ENCODE data around the gene P4HA1. TPM values are rescaled to one million over a fixed set of nuclear protein-coding genes. Genes with fewer than 3 reads are reported as not detected.
A peak's percentile ranks its signal among the peaks of the same experiment; 100 is the strongest.

The P4HA1 gene
- total RNA-seq, 1 experiment from 2014 or later: 103 TPM

DNA sequence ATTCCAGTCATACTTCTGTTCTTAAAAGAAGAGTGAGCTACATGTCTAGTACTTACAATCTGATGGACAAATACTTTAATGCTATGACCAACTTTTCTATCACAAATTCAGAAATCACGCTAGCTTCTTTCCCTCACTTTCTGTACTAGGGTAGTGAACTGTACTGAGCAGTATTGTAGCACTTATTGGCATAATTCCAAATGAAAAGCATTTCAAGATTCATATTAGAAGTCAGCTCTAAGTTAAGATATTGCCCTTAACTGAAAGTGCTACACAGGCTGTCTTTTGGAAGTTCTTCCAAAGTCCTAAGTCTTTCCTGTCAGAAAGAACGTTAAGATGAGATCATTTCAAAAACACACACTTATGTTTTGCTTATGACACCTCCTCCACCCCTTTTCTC, 13.4 kb downstream of the P4HA1 start:
- no peaks in the 10 kb centered on the region for H3K9me3 ChIP-seq (replicated peaks)
- H3K36me3 ChIP-seq: no peaks in the 10 kb centered on the region
- peak in 1 of 2 experiments; percentile 5 for DNase-seq (ENCODE audit: low read depth in 1 of 2, low spot score in 2 of 2)
- no peak overlapping the region for H3K27ac ChIP-seq
- no peaks in the 10 kb centered on the region for H3K4me1 ChIP-seq (replicated peaks)
- no peaks in the 10 kb centered on the region for H3K27me3 ChIP-seq (replicated peaks)
- no peak overlapping the region for H3K4me3 ChIP-seq

GRCh38 chr10:73079779-73080541, 16.7 kb downstream of the P4HA1 start:
- Histone ChIP-seq H3K9me3 (replicated peaks) (no peaks in the 10 kb centered on the region), H3K4me3 (no peak overlapping the region), H3K27me3 (replicated peaks) (no peaks in the 10 kb centered on the region), H3K36me3 (no peaks in the 10 kb centered on the region), H3K27ac (no peak overlapping the region), H3K4me1 (replicated peaks) (peaks cover 10% of the 10 kb centered on the region; the same call in 1 of the 2 replicates)
- no peak for DNase-seq (ENCODE audit: low read depth in 1 of 2, low spot score in 2 of 2)

DNA sequence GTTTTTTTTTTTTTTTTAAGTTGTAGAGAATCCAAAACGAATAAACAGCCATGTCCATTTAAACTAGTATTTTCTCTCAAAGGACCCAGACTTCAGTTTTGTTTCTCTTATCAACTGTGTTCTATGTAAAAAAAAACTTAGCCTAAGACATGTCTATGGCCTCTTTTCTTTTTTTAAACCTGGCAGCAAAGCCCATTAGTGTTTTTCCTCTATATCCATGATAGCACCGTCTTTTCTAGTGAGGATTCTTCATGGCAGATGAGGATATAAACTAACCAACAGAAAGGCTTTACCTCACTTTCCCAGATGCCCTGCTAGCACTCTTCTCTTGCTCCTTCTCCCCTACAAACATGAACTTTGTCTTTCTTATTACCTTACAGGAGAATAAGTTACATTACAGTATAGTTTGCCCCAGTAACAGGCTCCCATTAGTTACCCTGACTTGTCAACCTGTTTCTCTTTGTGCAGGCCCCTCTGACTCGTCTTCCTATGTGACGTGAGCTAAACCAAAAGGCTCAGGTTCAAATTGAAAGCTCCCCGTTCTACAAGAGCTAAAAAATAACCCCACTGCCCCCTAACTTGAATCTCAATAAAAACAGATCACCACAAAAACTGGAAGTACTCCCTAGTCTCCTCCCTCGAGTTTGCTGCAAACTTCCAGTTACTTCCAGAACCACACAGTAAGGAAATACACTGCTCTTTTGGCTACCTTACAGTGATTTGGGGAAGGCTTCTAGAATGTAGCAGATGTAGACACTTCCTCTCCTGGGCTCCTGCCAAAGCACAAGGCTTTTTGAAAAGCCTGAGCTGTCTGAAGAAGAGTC, 20.1 kb downstream of the P4HA1 start:
- no peak for DNase-seq (ENCODE audit: low read depth in 1 of 2, low spot score in 2 of 2)
- Histone ChIP-seq H3K27me3 (replicated peaks) (no peaks in the 10 kb centered on the region), H3K36me3 (0 out of 2 replicates have a peak, but pooled peaks cover 8% of the 10 kb centered on the region), H3K27ac (no peak overlapping the region), H3K9me3 (replicated peaks) (no peaks in the 10 kb centered on the region), H3K4me1 (replicated peaks) (peaks cover 10% of the 10 kb centered on the region; the same call in 1 of the 2 replicates), H3K4me3 (no peak overlapping the region)

- H3K27ac ChIP-seq: no peak overlapping the region
These were observed 20.8 kb downstream of the P4HA1 start for GRCh38 chr10:73075829-73076228.

GRCh38 chr10:73073627-73074026, 23.0 kb downstream of the P4HA1 start:
- Histone ChIP-seq H3K9me3 (replicated peaks) (no peaks in the 10 kb centered on the region), H3K27ac (no peak overlapping the region), H3K4me3 (no peak overlapping the region), H3K4me1 (replicated peaks) (peaks cover 10% of the 10 kb centered on the region; the same call in 1 of the 2 replicates), H3K27me3 (replicated peaks) (no peaks in the 10 kb centered on the region), H3K36me3 (peaks cover 10% of the 10 kb centered on the region; the same call in 1 of the 2 replicates)
- DNase-seq (ENCODE audit: low read depth in 1 of 2, low spot score in 2 of 2): no peak

More at GRCh38 chr10:73075829-73076228, 20.8 kb downstream of the P4HA1 start:
- no peaks in the 10 kb centered on the region for H3K9me3 ChIP-seq (replicated peaks)
- H3K36me3 ChIP-seq: 0 out of 2 replicates have a peak, but pooled peaks cover 8% of the 10 kb centered on the region
- H3K4me1 ChIP-seq (replicated peaks): peaks cover 10% of the 10 kb centered on the region; the same call in 1 of the 2 replicates
- H3K4me3 ChIP-seq: no peak overlapping the region
- no peak for DNase-seq (ENCODE audit: low read depth in 1 of 2, low spot score in 2 of 2)
- H3K27me3 ChIP-seq (replicated peaks): no peaks in the 10 kb centered on the region

DNA sequence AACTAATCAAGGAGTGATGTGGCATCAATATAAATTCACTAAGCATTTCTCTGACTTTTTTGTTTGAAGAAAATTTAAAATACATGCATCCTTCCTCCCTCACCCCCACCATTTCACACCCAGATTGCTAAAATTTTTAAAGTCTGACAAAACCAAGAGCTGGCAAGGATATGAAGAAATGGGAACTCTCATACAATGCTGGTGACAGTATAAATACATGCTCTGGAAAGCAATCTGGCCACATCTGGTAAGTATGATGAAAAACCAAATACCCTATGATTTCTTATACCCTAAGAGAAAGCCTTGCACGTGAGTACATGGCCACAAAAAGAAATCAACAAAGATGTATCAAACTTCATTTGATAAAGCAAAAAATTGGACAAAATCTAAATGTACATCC, 31.2 kb downstream of the P4HA1 start:
- Histone ChIP-seq H3K4me3 (no peak overlapping the region), H3K9me3 (replicated peaks) (no peaks in the 10 kb centered on the region), H3K27me3 (replicated peaks) (no peaks in the 10 kb centered on the region), H3K27ac (no peak overlapping the region), H3K36me3 (peaks cover 12% of the 10 kb centered on the region; the same call in 1 of the 2 replicates), H3K4me1 (replicated peaks) (no peaks in the 10 kb centered on the region)
- no peak for DNase-seq (ENCODE audit: low read depth in 1 of 2, low spot score in 2 of 2)

DNA sequence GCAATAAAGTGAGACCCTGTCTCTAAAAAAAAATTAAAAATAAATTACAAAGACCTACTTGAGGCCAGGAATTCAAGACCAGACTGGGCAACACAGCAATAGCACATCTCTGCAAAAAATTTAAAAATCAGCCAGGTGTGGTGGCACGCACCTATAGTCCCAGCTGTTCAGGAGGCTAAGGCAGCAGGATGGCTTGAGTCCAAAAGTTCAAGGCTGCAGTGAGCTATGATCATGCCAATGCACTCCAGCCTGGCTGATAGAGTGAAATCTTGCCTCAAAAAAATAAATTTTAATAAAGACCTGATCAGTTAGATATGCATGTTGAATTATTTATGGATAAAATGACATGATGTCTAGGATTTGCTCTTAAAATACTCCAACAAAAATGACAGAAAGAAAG, 34.9 kb downstream of the P4HA1 start:
- Histone ChIP-seq H3K27me3 (replicated peaks) (no peaks in the 10 kb centered on the region), H3K4me1 (replicated peaks) (no peaks in the 10 kb centered on the region), H3K27ac (no peak overlapping the region), H3K36me3 (0 out of 2 replicates have a peak, but pooled peaks cover 4% of the 10 kb centered on the region), H3K4me3 (no peak overlapping the region), H3K9me3 (replicated peaks) (no peaks in the 10 kb centered on the region)
- DNase-seq (ENCODE audit: low read depth in 1 of 2, low spot score in 2 of 2): no peak

GRCh38 chr10:73060738-73061635, 35.7 kb downstream of the P4HA1 start:
- no peaks in the 10 kb centered on the region for H3K27me3 ChIP-seq (replicated peaks)
- H3K9me3 ChIP-seq (replicated peaks): no peaks in the 10 kb centered on the region
- no peak overlapping the region for H3K27ac ChIP-seq
- H3K4me3 ChIP-seq: no peak overlapping the region
- peak in 1 of 2 experiments; percentile 19 for DNase-seq (ENCODE audit: low read depth in 1 of 2, low spot score in 2 of 2)
- H3K4me1 ChIP-seq (replicated peaks): no peaks in the 10 kb centered on the region
- 0 out of 2 replicates have a peak, but pooled peaks cover 4% of the 10 kb centered on the region for H3K36me3 ChIP-seq

GRCh38 chr10:73060173-73060572, 36.5 kb downstream of the P4HA1 start:
- no peaks in the 10 kb centered on the region for H3K27me3 ChIP-seq (replicated peaks)
- no peak for DNase-seq (ENCODE audit: low read depth in 1 of 2, low spot score in 2 of 2)
- H3K4me3 ChIP-seq: no peak overlapping the region
- H3K9me3 ChIP-seq (replicated peaks): no peaks in the 10 kb centered on the region
- H3K36me3 ChIP-seq: 0 out of 2 replicates have a peak, but pooled peaks cover 4% of the 10 kb centered on the region
- no peak overlapping the region for H3K27ac ChIP-seq
- no peaks in the 10 kb centered on the region for H3K4me1 ChIP-seq (replicated peaks)

GRCh38 chr10:73058057-73058591, 38.5 kb downstream of the P4HA1 start:
- Histone ChIP-seq H3K36me3 (no peaks in the 10 kb centered on the region; the same call in 1 of the 2 replicates), H3K9me3 (replicated peaks) (no peaks in the 10 kb centered on the region), H3K4me3 (no peak overlapping the region), H3K27me3 (replicated peaks) (no peaks in the 10 kb centered on the region), H3K4me1 (replicated peaks) (no peaks in the 10 kb centered on the region), H3K27ac (no peak overlapping the region)
- no peak for DNase-seq (ENCODE audit: low read depth in 1 of 2, low spot score in 2 of 2)

DNA sequence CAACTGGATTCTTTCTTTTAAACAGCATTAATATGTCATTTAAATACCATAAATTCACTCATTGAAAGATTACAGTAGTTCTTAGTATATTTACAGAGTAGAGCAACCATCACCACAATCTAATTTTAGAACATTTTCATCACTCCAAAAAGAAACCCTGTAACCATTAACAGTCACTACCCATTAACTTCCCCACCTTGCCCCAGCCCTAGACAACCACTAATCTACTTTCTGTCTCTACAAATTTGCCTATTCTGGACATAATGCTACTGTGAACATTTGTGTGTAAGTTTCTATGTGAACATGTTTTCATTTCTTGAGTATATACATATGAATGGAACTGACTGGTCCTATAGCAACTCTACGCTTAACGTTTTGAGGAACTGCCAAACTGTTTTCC, 42.4 kb downstream of the P4HA1 start:
- H3K4me1 ChIP-seq (replicated peaks): no peaks in the 10 kb centered on the region
- H3K27ac ChIP-seq: no peak overlapping the region
- no peaks in the 10 kb centered on the region for H3K27me3 ChIP-seq (replicated peaks)
- H3K36me3 ChIP-seq: no peaks in the 10 kb centered on the region; the same call in 1 of the 2 replicates
- no peaks in the 10 kb centered on the region for H3K9me3 ChIP-seq (replicated peaks)
- DNase-seq (ENCODE audit: low read depth in 1 of 2, low spot score in 2 of 2): no peak
- no peak overlapping the region for H3K4me3 ChIP-seq

- no peak overlapping the region for H3K4me3 ChIP-seq
- H3K4me1 ChIP-seq (replicated peaks): no peaks in the 10 kb centered on the region
- no peak for DNase-seq (ENCODE audit: low read depth in 1 of 2, low spot score in 2 of 2)
- H3K9me3 ChIP-seq (replicated peaks): no peaks in the 10 kb centered on the region
- H3K27ac ChIP-seq: no peak overlapping the region
- no peaks in the 10 kb centered on the region for H3K27me3 ChIP-seq (replicated peaks)
- H3K36me3 ChIP-seq: no peaks in the 10 kb centered on the region; the same call in 1 of the 2 replicates
These were observed 43.4 kb downstream of the P4HA1 start for GRCh38 chr10:73053275-73053674.
